ENCODE measurements around the gene OSBPL9. TPM values are rescaled to one million over a fixed set of nuclear protein-coding genes. Genes with fewer than 3 reads are reported as not detected.

Gene OSBPL9
- total RNA-seq, 1 experiment from 2014 or later: 43.2 TPM

DNA sequence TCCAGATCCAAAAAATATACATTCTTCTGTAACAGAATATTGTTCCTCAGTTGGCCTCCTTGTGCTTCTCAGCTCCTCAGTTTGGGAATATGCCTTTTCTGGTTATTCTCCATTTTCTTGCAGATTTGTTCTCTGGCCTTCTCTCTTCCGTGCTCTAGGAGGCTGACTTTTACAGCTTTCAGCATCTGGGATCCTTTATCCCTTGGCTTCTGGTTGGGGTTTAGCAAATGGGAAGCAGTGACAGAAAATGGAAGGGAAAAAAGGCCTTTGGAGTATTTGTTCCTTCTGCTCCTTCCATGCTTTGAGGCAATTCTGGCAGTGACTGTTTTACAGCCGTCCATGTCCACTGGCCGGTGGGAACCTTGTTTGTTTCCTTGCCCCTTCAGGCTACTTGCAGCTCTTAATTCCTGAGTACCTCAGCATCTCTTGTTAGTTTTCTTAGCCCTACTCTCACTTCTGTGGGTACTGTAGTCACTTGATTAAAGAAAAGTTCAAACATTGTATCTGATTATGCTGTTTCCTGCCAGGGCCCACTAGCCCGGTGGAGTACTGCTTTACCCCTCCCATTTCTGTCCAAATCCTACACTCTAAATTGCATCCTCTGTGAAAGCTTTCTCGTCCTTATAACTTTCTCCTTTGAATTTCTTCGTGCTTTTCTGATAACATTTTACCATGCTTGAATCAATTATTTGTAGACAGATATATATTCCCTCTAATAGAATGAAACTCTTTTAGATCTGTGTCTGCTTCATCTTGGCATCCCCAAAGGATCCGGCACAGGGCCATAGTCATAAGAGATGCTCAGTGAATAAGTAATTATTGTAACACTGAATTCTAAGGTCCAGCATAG is 118.2 kb downstream of the OSBPL9 start:
- DNase-seq (ENCODE audit: low spot score): no peak

DNA sequence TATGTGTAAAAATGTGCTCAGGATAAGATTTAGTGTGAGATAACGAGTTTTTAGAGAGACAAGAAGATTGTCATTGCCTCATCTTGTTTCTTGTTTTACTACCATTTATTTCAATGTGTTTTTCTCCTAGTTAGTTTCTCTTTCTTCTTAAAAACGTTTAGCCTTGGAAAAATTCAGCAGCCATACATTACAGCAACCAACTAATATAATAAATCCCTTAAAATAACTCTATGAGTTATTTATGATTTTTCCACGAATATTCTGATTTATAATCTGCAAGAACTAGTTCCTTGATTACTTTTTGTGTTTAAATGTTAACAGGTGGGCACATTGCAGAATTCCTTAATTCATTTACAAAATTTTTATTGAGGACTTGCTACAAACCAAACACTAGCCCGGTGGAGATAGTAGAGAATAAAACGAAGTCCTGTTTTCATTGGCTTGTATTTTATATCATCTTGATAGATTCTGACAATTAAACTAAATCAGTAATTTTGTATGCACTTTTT is 118.9 kb downstream of the OSBPL9 start:
- DNase-seq (ENCODE audit: low spot score): no peak

DNA sequence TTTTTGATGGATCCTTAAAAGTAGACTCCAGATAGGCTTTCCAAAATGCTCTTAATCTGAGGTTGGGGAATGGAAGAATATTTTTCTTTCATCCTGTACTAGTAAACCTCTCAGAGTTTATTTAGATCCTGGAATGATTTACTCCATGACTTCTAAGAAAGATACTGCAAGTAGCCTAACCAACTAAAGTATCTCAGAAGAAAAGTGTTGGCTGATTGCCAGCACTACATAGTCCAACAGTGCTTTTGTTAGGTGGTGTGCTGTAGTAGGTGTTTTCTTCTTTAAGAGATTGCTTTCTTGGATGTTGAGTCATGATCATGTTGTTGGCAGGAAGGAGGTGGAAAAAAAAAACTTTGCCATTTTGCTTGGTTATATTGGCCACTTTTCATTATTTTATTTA is 119.8 kb downstream of the OSBPL9 start:
- DNase-seq (ENCODE audit: low spot score): peak; percentile 66

DNA sequence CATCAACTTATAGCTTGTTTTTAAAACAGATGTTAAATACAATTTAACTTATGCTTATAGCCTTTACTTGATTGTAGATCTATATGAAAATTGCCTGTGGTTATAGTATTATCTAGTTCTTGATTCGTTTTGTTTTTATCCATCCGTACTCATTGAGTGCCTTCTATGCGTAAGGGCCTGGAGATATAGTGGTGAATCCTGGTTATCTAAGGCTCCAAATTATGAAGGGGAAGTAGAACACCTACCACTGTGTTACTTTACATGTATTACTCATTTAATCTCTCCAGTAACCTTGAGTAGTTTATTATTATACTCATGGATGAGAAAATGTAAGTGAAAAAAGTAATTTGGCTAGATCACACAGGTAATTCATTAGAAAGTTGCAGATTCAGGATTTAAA is 121.8 kb downstream of the OSBPL9 start:
- no peak for DNase-seq (ENCODE audit: low spot score)

DNA sequence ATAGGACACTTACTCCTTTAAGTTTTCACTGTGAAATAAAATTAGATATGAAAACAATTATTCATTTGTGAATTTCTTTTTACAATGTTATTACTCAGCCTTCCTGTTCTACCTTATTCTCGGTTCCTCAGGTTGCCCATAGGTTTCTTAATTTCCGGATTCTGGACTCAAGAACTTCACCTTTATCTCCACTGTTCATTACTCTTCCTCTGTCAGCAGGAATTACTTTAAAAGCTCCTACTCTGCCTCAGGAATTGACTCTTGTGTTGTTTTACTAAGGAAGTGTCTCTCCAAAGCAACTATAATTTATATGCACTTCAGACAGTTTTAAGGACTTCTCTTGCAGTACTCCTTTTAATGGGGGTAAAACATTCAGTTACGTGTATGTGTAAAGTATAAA is 123.8 kb downstream of the OSBPL9 start:
- DNase-seq (ENCODE audit: low spot score): no peak

DNA sequence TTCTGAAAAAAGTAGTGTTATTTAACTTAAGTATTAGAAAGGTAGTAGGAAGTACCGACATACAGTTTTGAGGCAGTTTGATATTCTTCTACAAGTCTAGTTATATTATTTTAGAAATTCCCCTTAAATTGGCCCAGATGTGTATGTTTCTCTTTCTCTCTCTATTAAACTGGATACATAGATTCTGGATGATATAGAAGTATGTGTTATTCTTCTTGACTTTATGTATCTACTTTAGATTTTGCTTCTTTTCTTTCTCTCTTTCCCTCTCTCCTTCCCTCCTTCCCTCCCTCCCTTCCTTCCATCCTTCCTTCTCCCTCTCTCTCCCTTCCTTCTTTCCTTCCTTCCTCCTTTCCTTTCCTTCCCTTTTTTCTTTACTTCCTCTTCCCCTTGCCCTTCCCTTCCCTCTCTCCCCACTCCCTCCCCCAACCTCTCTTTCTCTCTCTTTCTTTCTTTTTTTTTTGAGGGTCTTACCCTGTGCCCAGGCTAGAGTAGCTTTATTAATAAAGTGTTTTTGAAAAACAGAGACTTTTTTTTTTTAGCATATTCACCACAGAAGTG is 124.3 kb downstream of the OSBPL9 start:
- no peak for DNase-seq (ENCODE audit: low spot score)

DNA sequence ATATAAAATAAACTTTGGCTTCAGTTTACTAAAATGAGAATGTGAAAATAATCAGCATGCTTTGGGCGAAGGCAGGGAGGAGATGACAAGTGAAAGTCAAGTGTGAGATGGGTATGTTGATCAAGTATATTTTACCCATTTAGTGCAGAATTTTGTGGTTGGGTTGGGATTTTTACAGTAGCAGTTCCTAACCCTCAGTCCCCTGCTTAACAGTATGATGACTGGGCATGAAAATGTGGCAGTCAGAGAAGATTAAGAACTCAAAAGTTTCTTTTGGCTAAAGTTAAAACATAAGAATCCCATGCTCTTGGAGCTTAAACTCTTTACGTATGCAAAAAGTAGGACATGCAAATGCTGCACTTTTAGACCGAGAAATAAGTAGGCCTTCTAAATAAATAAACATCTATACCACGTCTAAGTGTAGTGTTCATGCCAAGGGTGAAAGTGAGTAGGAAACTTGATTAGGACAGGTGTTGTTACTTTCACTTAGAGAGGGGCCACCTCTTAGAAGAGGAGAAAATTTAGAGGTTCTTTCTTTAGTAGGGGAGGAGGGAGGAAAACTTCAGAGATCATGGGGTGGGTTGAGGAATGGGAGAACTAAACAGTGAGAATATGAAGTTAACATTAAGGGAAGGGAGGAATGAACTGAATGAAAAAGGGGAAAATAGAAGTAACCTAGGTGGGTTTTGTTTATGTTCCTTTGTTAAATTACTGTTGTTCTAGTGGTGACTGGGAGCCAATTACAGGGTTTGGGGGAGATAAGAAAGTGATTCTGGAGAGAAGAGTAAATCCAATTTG is 127.8 kb downstream of the OSBPL9 start:
- no peak for DNase-seq (ENCODE audit: low spot score)

DNA sequence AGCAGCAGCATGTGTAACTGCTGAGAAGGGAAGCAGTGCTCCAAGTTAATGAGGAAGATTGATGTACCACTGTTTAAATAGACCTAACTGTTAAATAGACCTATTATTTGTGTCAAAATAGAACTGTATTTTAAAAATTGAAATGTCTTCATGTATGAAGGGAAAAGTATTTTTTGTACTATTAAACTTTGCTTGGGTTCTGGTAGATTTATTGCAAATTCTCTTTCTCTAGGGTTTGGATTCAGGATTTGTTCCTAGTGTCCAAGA is 128.3 kb downstream of the OSBPL9 start:
- DNase-seq (ENCODE audit: low spot score): no peak

DNA sequence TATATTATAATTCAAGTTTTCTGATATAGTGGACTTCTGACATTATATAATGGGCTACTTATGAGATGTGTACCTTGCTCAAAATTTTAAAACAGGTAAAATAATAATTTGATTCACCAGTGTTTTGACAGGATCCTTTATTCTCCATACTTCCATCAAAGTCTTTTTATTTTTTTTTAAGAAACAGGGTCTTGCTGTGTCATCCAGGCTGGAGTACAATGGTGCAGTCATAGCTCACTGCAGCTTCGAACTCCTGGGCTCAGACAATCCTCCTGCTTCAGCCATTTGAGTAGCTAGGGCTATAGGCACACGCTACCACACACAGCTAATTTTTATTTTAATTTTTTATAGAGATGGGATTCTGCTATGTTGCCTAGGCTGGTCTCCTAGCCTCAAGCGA is 132.3 kb downstream of the OSBPL9 start:
- DNase-seq (ENCODE audit: low spot score): no peak

DNA sequence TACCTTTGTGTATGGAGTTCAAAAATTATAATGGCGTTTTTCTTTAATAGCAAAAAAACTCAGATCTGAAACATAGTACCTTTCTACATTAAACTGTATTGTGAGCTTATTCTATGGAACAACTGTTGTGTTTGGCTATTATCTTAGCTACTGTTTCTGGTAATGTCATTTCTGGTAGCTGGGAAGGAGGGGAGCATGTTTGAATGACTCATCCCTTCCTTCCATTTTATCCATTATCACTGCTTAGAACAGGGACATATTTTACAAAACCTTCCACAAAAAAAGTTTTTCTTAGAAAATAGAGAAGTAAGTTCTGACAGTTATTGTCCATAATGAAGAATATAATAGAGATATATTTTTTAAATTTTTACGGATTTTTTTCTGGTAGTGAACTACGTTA is 133.3 kb downstream of the OSBPL9 start:
- DNase-seq (ENCODE audit: low spot score): no peak

DNA sequence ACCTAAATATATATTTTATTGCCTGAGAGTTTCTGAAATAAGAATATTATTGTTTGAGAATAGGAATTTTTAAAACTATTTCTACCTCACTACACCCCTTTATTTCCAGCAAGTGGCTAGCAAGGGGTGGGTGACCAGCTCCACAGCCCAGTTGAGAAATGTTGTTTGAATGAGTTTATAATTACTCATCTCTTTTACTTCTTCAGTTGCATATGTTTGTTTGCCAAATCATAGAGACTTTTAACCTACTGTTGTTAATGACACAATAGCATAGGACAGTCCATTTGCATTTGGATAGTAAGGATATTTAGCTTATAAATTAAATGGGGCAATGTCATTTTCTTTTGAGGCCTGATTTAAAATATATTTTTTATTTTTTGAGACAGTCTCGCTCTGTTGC is 133.8 kb downstream of the OSBPL9 start:
- DNase-seq (ENCODE audit: low spot score): no peak

DNA sequence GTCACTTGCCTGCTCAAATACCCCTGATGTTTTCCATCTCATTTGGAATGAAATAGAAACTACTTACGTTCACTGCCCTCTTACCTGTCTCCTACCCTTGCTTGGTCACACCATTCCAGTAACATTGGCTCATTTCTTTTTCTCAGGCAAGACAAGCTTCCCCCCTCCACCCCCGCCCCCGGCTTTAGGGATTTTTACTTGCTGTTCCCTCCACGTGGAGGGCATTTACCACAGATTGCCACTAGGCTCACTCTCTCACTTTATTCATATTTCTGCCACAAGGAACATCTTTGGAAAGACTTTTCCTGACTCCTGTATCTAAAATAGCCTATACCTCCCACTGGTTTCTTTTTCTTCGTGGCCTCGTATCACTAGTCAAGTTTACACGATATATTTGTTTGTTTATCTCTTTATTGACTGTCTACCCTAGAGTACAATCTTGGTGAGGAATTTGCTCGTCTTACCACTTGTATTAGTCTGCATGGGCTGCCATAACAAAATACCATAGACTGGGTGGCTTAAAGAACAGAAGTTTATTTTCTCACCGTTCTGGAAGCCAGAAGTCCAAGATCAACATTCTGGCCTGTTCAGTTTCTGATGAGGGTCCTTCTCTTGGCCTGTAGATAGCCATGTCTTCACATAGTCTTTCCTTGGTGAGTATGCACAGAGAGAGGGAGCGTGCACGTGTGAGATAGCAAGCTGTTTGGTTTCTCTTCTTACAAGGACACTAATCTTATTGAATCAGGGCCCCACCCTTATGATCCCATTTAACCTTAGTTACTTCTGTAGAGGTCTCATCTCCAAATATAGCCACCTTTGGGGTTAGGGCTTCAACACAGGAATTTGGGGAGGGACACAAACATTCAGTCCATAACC is 135.4 kb downstream of the OSBPL9 start:
- no peak for DNase-seq (ENCODE audit: low spot score)

DNA sequence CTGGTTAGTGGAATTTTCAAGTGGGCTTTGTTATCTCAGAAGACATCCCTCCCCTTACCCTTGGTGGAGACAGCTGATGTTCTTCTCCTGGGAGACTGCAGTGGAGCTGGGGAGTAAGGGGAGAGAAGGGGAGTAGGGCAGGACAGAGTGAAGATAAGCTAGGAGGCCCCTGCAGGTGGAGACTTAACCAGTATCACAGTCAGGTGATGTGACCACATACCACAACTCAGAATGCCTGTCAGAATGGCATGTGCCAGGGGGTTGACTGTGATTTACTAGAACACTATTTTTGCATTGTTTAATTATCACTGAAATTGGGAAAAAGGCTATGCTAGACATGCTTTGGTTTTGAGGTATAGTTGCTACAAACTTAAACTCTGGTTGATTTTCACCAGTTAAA is 137.1 kb downstream of the OSBPL9 start:
- no peak for DNase-seq (ENCODE audit: low spot score)

DNA sequence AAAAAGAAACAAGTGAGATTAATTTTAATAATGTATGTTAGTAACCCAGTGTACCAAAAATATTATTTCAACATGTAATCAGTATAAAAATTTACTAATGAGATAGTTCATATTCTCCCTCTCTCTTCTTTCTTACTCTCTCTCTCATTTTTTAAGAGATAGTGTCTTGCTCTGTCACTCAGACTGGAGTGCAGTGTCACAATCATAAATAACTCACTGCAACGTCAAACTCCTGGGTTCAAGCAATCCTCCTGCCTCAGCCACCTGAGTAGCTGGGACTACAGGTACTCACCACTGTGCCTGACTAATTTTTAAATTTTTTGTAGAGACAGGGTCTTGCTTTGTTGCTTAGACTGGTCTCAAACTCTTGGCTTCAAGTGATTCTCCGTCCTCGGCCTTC is 137.8 kb downstream of the OSBPL9 start:
- no peak for DNase-seq (ENCODE audit: low spot score)

DNA sequence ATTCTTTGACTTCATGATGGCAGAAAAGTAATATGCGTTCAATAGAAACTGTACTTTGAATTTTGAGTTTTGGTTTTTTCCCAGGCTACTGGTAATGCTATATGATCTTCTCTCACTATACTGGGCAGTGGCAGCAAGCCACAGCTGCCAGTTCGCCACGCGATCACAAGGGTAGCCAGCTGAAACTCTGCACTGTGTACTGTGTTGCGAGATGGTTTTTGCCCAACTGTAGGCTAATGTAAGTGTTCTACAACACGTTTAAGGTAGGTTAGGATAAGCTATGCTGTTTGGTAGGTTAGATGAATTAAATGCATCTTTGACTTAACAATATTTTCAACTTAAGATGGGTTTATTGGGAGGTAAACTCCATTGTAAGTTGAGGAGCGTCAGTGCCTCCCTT is 138.5 kb downstream of the OSBPL9 start:
- DNase-seq (ENCODE audit: low spot score): no peak

DNA sequence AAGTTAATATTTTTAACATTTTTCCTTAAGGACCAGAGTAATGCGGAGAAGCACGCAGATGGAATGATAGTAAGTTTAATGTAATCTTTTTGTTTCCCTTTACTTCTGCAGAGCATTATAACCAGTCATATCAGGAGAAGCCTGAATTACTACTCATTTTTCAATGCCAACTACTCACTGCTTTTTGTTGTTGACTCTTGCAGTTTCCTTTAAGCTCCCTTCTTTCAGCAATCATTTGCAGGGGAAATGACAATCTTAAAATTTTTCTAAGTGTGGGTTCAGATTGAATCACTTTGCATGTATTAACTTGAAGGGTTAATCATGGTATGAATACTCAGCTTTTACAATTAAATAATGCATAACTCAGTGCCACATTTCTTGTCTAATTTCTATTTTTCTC is 139.4 kb downstream of the OSBPL9 start:
- DNase-seq (ENCODE audit: low spot score): no peak

DNA sequence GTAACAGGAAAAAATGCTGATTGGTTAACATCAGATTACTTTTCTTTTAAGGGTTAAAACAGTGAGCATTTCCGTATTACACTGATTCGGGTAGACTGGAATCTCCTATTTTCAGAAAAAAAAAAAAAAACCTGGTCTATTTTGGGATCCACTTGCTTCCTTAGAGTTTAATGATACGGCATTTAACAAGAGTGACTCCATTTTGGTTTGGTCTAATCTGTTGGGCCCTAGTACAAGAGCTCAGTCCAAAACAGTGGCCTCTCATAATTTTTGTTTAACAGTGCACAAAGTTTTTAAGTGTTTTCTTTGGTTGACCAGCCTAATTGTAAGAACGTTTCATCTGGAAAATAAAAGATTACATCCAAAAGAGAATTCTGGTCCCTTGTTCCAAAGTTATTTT is 141.4 kb downstream of the OSBPL9 start:
- no peak for DNase-seq (ENCODE audit: low spot score)

DNA sequence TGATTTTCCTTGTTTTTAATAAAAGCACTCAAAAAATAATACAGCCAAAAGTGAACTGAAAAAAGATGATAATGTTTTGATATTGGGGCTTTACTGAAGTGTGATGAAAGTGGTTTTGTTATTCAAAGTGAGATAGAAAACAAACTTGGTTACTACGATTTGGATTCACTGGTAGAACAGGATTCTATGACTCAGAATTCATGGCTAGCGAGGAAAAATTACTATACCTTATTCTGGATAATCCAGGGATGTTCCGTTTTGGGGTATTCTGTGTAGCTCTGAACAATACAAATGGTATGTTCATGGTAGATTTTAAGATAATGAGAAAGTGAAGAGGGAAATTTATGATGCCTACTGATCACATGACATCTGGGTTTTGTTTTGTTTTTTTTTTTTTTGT is 144.0 kb downstream of the OSBPL9 start:
- DNase-seq (ENCODE audit: low spot score): no peak

DNA sequence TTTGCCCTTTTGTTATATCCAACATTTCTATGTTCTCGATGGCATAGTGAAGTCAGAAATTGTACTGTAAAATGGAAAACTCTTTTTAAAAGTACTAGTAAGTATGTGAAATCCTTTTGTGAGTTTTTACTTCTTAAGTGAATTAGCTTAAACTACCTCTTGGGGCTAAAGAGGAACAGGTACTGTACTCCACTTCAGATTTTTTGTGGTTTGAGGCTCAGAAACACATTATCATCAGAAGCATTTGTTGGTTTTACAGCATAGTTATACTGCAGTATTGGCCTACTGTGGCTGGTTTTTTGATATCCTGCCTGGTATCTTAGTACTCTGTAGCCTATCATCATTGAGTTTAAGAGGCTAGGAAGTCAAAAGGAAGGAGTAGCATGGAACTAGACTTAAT is 144.5 kb downstream of the OSBPL9 start:
- no peak for DNase-seq (ENCODE audit: low spot score)

DNA sequence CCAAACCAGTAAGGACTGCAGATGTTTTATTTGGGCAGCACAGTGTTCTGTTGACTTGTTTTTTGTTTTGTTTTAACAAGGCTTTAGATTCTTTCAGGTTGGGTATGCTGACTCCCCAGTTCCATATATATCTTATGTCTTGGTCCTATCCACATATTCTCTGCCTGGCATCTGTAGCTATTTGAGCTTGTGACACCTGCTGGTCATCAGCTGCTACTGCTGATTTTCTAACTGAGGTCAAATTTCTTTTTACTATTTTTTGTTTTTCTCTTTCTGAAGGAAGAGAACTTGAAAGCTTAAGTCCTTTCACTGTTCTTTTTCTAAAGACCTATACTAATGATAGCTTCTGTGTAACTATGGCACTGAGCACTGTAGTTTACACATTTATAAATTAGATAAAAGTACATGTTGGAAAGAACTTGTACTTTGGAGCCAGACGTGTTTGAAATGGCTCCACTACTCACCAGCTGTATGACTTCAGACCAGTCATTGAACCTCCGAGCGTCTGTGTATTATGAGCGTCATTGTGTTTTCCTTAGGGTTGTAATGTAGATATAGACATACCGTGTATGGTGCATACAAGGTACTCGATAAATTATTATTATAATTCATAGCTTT is 152.2 kb downstream of the OSBPL9 start:
- peak; percentile 55 for DNase-seq (ENCODE audit: low spot score)

DNA sequence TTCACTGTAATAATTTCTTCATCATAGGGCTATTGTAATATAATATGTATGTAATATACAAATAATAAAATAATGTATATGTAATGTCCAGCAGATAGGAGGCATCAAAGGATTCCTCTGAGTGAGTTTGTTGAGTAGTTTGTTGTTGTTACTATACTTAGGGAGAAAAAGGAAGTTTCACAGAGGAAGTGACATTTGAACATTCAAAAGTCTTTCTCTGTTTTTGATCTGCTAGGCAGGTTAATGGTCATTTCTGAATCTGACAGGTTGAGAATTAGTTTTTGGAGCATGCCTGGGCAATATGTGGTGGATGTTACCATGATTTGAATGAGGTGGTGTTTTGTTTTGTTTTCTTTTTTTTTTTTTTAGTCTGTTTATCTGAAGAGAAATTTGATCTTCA is 159.5 kb downstream of the OSBPL9 start:
- DNase-seq (ENCODE audit: low spot score): no peak

Measured in HT-29 (cell line).